NCI-H524 treated with DMSO at 0.1 percent for 48 hours (cell line): Measurements from ENCODE around the gene FLT3.
"Not testable (repeated sequence)": the region's sequence is repeated elsewhere in the genome, so short reads cannot be mapped to it uniquely, and the experiment has no call there.

Experiments
- DNase-seq: peaks from one replicate; lab custom pipeline; 2025; lab: John Stamatoyannopoulos, UW

The FLT3 gene

DNA sequence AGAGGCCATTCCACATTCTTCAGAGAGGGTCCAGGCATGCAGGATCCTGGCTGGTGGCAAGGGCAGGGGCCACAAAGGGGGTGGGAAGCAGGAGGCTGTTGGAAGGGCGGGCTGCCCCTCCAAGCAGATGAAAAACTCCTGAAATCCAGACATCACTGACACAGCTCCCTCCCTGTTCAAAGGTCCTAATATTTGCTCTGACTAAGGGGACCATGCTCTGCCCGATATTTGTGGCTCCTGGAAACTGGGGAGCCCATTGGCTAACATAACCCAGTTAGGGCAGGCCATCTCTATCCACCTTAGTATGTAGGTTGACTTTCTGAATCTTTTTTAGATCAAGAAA lies 127.9 kb downstream of the FLT3 start:
- no peak for DNase-seq

DNA sequence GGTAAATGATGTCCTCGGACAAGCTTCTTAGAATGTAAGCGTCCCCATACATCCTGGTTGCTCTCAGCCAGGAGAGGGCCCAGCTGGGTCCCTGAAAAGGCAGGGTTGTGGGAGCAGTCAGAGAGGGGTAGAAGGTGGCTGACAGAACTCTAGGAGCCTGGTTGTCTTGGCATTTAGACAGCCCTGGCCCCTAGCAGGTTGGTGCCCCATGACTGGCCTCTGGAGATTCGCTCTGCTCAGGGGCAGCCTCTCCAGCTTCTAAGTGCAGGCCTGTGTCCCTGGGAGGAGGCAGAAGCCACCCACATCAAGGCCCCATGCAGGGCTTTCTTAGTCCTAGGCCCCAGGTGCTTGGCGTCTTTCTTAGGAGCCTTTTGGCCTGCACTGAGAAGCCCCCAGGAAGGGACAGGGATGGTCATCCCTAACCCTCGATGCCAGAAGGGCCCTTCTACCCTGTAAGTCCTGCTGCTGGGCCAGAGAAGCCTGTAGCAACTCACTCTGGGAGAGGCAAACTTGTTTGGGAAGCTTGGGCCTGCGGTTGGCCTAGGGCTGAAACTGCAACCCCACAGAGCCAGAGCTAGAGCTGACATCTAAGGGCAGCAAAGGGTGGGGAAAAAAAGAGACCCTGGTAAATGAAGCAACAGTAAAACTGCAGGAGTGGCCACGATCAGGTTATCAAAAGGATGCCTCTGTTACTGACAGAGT lies 128.4 kb downstream of the FLT3 start:
- no peak for DNase-seq

DNA sequence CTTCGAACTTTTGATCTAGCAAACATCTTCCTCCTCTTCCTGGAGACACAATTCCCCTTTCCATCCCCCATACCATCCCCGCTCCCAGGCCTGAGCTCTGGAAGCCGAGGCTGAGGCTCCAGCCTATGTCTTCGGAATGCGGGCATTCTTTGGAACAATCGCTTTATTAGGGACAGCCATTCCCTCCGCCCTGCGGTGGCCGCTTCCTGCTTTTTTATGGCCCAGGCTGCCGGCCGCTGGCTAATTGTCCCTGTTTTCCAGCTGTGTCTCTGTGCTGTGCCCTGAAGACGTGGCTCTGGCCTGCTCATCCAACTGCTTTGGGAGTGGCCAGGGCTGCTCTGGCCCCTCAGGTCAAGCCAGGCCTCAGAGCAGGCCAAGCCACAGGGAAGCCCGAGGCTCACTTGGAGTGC lies 129.1 kb downstream of the FLT3 start:
- no peak for DNase-seq

DNA sequence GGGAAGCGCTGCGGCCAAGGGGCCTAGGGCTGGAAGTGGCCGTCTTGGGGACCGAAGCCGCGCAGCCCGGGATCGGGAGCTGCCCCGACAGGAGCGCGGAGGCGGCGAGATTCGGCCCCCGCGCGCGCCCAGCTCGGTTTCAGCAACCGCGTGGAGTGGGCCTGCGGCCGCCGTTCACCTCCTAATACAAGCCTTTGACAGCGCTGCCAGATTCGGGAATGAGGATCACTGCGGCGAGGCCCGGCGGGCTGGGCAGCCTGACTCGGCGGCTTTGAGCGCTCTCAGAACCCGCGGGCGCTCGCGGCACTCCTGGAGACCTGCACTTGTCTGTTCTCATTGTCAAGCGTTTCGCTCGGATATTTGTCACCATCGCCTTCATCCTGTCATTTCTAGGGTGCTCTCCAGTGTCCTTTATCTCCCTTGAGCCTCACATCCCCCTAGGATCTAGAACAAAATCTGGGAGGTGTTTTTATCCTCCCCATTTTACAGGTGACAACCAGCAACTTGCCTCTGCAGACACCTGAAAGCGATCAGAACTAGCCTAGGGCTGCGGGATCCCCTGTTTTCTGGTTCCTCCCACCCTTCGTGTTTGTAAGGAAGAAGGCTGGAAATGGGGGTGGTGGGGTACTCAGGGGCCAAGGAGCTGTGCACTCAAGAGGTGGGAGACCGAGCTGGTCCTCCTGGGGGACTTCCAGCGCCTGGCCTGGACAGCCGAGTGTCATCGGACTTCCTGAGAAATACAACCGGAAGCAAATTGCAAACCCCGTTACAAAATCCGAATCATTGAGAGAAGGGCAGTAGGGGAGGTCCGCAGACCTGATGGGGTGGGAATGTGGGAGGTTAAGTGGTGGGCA lies 129.8 kb downstream of the FLT3 start:
- DNase-seq = no peak

DNA sequence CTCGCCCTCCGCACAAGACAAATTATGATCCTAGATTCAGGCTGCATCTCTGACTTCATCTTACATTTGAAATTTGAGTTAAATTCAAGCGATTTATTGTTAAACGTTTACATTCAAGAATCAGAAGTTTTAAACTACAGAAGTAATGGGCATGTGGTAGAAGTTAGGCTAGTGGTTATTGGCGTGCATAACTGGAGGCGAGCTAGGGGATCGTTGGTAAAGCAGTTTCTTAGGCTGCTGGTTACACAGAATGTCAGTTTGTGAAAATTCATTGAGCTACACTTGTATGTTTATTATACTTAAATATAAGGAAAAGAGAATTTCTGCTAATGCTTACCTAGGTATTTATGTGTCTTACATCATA lies 130.5 kb downstream of the FLT3 start:
- no peak for DNase-seq

DNA sequence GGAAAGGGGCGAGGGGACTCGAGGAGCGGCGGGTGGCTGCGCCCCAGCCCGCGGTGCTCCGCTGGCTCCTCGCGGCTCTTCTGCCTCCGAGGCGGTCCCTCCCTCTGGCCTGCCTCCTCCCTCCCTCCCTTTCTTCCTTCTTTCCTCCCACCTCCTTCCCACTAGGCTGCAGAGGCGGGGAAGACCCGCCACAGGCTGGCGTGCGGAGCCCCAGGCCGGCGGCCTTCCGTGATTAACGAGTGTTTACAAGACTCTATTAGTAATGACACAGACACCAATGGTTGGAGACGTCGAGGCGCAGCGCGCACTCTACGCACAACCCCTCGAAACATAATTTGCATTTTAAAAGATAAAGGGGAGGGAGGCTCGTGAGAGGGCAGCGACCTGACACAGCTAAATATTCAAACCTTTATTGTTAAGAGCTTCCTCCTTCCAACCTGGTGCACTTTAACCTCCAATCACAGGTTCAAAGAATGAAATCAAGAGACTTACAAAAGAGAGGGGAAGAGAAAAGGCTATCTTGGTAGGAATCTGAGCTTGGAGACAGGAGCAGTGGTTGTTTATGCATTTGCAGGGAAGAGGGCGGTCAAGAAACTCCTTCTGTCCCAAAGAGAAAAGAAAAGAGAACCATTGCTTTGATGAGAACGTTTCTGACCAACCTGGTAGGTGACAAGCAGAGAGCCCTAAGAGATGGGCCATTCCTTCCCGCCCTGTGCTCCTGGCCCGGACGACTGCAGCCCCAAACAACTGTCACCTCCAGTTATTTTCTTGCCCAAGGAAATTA lies 131.1 kb downstream of the FLT3 start, which contains the start of gene CDX2:
Gene CDX2, minus strand, starts transcription at position 234 of the 784 bp plus-strand sequence. CDS start 309 bp downstream, outside the sequence.
- no peak for DNase-seq

DNA sequence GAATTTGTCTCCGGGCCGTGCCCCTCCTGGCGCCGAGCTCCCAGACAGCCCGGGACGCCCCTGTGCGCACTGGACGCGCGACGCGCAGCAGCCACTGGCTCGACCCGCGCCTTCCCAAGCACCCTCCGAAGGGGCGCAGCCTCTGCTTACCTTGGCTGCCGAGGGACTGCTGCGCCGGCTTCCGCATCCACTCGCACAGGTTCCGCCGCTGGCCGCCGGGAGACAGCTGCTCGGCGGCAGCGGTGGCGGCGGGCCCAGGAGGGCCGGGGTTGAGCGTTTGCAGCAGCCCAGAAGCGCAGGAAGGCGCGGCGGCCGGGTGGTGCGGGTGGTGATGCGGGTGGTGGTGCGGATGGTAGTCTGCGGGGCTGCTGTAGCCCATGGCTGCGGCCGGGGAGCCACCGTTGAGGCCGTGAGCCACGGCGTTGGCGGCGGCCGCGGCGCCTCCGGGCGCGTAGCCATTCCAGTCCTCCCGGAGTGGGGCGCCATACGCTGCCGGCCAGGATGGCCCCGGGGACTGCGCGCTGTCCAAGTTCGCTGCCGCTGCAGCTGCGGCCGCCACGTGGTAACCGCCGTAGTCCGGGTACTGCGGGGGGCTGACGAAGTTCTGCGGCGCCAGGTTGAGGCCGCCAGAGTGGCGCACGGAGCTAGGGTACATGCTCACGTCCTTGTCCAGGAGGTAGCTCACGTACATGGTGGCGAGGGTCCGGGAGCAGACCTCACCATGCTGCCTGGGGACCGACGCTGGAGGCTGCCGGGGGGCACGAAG lies 131.9 kb downstream of the FLT3 start:
- DNase-seq = no peak

DNA sequence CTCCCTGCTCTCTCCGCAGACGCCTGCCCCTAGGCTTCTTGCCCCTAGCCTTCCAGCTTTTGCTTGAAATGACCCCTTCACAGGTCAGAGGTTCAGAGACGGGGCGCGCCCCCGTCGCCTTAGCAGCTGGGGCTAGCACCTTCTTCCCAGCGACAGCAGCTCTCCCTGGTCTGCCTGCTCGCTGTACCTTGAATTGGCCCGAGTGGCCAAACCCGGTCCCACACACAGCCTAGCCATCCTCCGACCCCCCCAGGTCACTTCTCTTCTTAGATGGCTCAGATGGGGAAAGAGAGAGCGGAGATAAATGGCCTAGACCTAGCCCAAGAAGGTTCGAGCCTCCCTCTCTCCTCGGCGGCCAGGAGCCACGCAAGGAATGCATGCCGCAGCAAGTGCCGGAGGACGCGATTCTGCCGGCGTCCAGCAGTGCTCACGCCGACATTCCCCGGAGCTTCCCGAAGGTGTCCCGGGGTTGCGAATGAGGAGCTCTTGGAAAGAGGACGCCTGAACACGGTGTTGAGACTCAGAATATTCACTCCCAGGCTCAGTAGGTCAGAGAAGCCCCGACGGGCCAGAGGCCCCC lies 132.6 kb downstream of the FLT3 start:
- DNase-seq = no peak

DNA sequence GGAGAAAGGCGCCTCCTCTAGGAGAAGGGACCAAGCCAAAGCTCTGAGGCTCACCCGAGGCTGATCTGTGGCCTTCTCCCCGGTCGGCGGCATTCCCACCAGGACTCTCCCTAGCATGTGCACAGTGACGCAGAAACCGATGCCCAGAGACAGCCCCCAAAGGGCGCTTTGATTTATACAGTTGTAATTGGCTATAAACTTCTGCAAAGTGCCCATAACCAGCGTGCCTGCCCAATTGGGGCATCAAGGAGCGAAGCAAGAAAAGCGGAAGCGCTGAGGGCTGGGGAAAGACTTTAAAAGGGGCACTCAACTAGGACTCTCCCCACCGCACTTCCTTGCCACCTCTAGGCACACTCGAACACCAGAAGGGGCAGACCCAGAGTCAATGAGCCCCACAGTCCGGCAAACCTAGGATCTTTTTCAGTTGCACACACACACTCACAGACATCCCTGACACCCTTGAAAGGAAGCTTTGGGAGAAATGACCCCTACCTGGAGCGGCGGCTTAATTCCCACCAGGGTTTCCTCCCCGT lies 133.1 kb downstream of the FLT3 start:
- DNase-seq = no peak

DNA sequence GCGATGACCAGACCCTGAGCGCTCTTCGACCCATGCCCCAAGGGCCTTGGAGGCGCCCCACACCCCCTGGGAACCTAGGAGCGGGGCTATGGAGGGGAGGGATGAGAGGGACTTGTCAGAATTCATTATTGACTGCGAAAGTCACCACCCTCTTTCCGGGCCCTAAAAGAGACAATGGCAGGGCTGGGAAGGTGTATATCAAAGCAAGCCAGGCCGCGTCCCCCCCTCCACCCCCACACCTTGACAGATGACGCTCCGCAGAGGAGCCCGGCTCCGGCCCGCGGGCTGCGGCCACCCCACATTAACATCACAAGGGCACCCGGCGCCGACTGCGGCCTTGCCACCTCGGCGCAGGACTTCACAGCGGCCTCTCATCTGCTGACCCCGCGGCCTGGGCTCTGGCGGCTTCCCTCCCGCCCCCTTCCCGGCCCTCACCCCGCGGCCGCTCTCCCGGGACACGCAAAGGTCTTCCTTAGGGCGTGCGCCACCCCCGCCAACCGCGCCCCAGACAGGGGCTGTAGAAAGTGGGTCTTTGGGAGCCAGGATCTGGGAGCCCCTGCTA lies 133.7 kb downstream of the FLT3 start:
- no peak for DNase-seq

DNA sequence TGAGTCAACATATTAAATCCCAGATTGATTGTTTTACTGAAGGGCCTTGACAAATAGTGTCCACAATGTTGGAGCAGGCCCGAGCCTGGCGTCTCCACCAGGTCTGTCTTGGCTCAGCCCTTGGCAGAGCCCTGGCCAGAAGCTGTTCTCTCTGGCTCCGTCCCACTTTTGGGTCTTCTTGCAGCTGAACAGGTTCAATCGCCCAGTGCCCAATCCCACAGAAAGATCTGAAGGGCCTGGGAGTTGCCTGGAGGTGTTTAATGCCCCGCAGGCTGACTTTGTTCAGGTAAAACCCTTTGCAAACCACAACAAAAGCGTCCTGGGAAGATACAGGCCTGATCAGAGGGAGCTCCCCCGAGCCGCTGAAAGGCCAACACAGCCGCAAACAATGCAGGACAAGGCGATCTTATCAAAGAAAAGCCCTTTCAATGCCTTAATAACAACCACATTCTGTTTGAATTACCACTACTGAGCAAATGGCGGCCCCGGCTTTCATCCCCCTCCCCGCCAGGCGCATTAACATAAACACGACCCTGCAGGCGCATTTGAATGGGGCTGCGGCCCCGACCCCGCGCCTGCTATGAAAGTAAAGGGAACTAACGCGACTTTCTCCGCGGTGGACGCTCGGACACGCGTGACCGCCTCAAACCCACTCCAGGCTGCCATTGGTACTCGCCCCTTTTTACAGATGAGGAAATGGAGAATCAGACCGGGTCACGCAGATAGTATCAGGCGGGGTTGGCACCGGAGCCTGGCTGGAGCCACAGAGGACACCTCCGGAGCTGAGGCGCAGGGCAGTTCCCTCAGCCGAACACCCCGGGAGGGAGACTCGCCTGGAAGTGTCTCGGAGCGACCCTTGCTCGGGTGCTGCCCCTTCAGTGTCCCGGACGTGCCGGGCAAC lies 134.4 kb downstream of the FLT3 start:
- no peak for DNase-seq

DNA sequence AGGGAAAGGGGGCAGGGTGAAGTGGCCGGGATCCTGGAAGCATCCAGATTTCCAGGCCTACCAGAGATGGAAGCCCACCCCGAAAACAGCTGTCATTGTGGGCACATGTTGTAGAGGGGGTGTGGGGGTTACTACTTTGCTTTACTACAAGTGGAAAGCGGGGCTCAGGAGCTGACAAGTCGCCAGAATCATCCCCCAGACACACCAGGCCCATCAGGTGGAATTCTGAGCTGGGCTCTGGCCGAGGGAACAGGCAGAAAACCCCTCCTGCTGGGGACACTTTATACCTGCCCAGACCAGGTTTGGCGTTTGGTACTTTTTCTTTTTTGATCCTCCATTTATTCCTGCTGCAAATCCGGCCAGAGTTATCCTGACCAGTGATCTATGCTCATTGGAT lies 135.0 kb downstream of the FLT3 start:
- no peak for DNase-seq

DNA sequence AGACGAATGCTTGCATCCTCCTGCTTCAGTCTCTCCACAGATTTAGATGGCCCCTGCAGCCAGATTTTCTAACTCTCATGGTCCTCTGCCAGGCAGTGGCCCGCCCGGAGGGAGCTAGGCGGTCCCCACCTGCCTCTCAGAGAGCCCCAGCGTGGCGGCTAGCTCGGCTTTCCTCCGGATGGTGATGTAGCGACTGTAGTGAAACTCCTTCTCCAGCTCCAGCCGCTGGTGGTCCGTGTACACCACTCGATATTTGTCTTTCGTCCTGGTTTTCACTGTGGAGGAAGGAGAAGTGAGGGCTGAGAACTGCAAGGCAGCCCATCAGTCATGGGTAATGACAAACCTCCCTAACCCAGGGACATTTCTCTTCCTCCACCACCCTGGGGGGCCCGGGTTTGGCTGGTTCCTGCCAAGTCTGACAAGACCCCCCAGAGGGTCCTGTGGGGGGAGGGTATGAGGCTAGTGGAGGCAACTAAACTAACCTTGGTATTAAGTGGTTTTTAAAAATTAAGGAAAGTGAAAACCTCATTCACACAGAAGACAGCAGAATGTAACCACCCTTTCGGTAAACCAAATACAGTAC lies 135.5 kb downstream of the FLT3 start:
- no peak for DNase-seq

DNA sequence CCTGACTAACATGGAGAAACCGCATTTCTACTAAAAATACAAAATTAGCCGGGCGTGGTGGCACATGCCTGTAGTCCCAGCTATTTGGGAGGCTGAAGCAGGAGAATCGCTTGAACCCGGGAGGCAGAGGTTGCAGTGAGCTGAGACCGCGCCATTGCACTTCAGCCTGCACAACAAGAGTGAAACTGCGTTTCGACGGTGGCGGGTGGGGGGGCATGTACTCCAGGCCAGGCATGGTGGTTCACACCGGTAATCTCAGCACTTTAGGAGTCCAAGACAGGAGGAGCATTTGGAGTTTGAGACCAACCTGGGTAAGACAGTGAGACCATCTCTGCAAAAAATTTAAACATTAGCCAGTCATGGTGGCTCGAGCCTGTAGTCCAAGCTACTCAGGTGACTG lies 136.2 kb downstream of the FLT3 start:
- not testable (repeated sequence) for DNase-seq

DNA sequence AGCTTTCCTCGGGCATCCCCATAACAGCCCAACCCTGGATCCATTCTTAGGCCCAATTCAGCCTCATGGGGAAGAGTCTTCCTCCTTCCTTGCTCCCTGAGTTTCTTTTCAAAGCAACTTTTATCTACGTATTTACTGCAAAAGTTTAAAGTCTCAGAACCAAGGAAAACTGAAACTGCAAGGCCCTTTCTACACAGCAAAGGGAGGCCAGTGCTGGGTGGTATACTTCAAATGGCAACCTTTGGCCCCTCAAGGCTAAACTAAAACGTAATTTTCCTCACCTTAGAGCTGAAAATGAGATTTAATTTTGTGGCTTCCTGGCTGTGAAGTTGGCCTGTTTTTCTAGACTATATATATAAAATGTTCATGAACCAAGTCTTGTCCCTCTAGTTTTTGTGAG lies 136.9 kb downstream of the FLT3 start:
- no peak for DNase-seq

DNA sequence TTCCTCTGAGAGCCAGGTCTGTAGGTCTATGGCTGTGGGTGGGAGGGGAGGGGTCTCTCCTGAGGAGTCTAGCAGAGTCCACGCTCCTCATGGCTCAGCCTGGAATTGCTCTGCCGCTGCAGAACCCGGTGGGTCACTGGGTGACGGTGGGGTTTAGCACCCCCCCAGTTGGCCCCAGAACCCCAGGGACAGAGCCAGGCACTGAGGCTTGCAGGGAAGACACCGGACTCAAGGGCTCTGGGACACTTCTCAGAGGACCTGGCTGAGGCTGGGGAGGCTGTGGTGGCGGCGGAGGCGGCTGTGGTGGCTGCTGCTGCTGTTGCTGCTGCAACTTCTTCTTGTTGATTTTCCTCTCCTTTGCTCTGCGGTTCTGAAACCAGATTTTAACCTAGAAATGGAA lies 137.4 kb downstream of the FLT3 start:
- no peak for DNase-seq

DNA sequence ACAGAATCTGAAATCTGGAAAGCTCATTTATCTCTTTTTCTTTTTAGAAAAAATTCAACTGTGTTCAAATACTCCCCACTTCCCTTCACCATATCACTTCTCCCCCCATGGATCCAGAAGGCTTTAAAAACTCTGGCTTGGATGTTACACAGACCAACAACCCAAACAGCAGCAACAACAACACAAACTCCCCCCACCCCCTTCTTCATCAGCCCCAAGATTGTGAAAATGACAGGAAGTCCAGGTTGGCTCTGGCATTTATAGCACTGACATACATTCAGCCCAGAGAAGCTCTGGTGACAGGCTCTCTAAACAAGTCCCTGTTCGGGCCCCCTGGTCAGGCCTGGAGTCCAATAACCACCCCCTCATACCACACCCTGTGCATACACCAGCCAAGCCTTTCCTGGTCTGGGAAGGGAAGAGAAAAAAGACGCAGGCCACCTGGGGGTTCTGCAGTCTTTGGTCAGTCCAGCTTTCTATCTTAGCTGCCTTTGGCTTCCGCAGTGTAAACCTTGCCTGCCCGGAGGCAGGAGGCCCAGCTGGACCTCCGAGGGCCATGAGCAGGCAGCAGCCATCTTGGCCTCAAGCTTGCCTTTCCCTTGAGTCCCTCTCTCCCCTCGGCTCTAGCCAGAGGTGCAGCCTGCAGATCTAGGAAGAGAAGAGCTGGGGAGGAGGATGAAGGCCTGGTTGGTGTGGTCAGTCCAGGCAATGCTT lies 138.1 kb downstream of the FLT3 start:
- no peak for DNase-seq

DNA sequence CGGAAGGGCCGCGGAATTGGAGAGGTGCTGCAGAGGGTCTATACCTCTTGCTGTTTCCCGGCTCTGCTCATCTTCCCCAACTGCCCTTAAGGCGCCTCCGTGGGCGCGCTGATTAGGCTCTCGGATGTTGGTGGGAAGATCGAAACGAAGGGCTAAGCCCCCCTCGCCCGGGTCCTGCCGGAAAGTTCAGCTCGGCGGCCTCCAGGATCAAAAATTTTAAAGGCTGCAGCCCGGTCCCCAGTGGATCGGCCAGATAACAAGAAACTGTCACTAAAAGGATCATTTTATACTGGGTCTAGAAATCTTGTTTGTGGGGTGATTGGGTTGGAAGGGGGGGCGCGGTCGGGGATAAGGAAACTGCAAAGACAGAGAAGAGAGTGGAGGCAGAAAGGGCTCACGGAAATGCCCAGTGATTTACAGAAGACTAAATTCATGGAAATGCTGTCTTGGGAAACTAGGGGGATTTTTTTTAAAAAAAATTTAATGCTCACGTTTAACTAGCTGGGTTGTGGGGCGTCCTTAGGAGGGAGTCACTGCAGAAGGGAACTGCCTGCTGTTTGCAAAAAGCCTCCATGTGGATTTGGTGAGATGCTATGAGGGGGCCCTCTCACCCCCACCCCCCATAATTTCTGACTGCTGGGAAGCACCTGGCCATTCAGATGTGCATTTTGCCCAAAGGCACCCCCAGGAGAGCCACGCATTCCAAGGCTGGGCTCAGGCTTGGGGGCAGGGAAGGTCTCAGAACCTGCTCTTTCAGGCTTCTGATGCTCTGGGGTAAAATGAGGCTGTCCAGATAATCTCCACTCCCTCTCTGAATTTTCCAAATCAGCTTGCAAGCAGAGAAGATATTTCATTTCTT lies 138.9 kb downstream of the FLT3 start:
- no peak for DNase-seq
